Keratinocyte (primary cell): ENCODE data around the gene SPRYD3. TPM values are rescaled to one million over a fixed set of nuclear protein-coding genes. Genes with fewer than 3 reads are reported as not detected.

Source experiments
- DNase-seq: peaks from one replicate; pipeline ENCODE4 v3.0.0-alpha.2; 2011; ENCODE audit warnings: low read depth, missing footprints, low spot score
- FAIRE-seq: peaks from 2 replicates; lab custom pipeline; 2011; peaks lifted over from hg19 to GRCh38; lab: Jason Lieb, UNC
- H2AFZ ChIP-seq: 2 replicates; pipeline ENCODE4 v1.6.0; 2012; ENCODE audit warnings: low read length, control low read depth, inconsistent platforms; ENCODE audit not compliant: control insufficient read depth
- H3K27ac ChIP-seq: 2 replicates; pipeline ENCODE4 v1.5.1; 2011; ENCODE audit warnings: low read length; ENCODE audit not compliant: control insufficient read depth, insufficient read depth
- H3K27me3 ChIP-seq: 3 replicates; pipeline ENCODE4 v1.6.0; 2011; ENCODE audit warnings: low read length; ENCODE audit not compliant: control insufficient read depth, insufficient read depth; ENCODE audit errors: extremely low read depth
- H3K36me3 ChIP-seq, 2 experiments: 2 replicates in 1 of 2; 3 replicates in 1 of 2; pipeline ENCODE4 v1.5.1; 2011; ENCODE audit warnings: low read length in 2 of 2, mild to moderate bottlenecking in 1 of 2; ENCODE audit not compliant: control insufficient read depth in 2 of 2, insufficient read depth in 2 of 2; ENCODE audit errors: extremely low read depth in 1 of 2
- H3K4me1 ChIP-seq: 3 replicates; pipeline ENCODE4 v1.5.1; 2011; ENCODE audit warnings: low read length; ENCODE audit not compliant: control insufficient read depth, insufficient read depth; ENCODE audit errors: extremely low read depth
- H3K4me2 ChIP-seq: 3 replicates; pipeline ENCODE4 v1.6.0; 2011; ENCODE audit warnings: low read depth, low read length; ENCODE audit not compliant: control insufficient read depth, insufficient read depth; ENCODE audit errors: extremely low read depth
- H3K4me3 ChIP-seq, 3 experiments: fragments of 200-600 bp in 1 of 3; sonication (generic) in 1 of 3; 2 replicates in 2 of 3; 3 replicates in 1 of 3; pipeline ENCODE4 v1.5.1; 2011 to 2016; ENCODE audit warnings: low read length in 3 of 3, mild to moderate bottlenecking in 3 of 3, control low read depth in 2 of 3, inconsistent platforms in 1 of 3, low read depth in 1 of 3, mixed read lengths in 1 of 3, mixed run types in 1 of 3, moderate library complexity in 1 of 3; ENCODE audit not compliant: control insufficient read depth in 2 of 3, insufficient read depth in 2 of 3; ENCODE audit errors: extremely low read depth in 1 of 3
- H3K79me2 ChIP-seq: 2 replicates; pipeline ENCODE4 v1.6.0; 2012; ENCODE audit warnings: low read length; ENCODE audit not compliant: control insufficient read depth, insufficient read depth
- H3K9ac ChIP-seq: 3 replicates; pipeline ENCODE4 v1.6.0; 2011; ENCODE audit warnings: low read length; ENCODE audit not compliant: control insufficient read depth, insufficient read depth; ENCODE audit errors: extremely low read depth
- H3K9me1 ChIP-seq: 3 replicates; pipeline ENCODE4 v1.6.0; 2011; ENCODE audit warnings: low read length; ENCODE audit not compliant: control insufficient read depth, insufficient read depth; ENCODE audit errors: extremely low read depth
- H3K9me3 ChIP-seq: 2 replicates; pipeline ENCODE4 v1.5.1; 2012; ENCODE audit warnings: low read depth, low read length; ENCODE audit not compliant: control insufficient read depth
- H4K20me1 ChIP-seq: 3 replicates; pipeline ENCODE4 v1.6.0; 2011; ENCODE audit warnings: low read length; ENCODE audit not compliant: control insufficient read depth, insufficient read depth; ENCODE audit errors: extremely low read depth
- EZH2 ChIP-seq: IDR thresholded peaks from one replicate; pipeline ENCODE4 v1.6.1; 2012; ENCODE audit warnings: inconsistent platforms, mild to moderate bottlenecking, low read length, moderate library complexity
- dilution Hi-C: fragments of 300-500 bp; cut with MboI; formaldehyde crosslinking; loops from one replicate; pipeline ENCODE4 v1.7.0; 2020; ENCODE audit warnings: low sequenced_read_pairs; ENCODE audit not compliant: extremely low pct_ligation_motif_present
- polyA plus RNA-seq, 5 experiments: library from polyadenylated mRNA; depleted of rRNA in 3 of 5; stranded (reverse) in 3 of 5; stranded (forward) in 1 of 5; unstranded in 1 of 5; fragments of >200 nt; gene quantifications; 1 replicate in 1 of 5; 2 replicates in 3 of 5; 3 replicates in 1 of 5; pipeline versions ENCODE4 v1.2.1 to v1.2.3, GENCODE V29; 2011 to 2012; ENCODE audit warnings: missing spikeins in 2 of 5, low read depth in 1 of 5, low replicate concordance in 1 of 5
- TF ChIP-seq, protein P1 (sequence below), 3 experiments: IDR thresholded peaks in 1 of 3; conservative IDR thresholded peaks in 1 of 3; optimal IDR thresholded peaks in 1 of 3; 2 replicates in 2 of 3; 3 replicates in 1 of 3; pipeline versions ENCODE3 to v1.5.1; 2011; ENCODE audit warnings: low read length in 3 of 3, mild to moderate bottlenecking in 3 of 3, moderate library complexity in 2 of 3, control low read depth in 1 of 3, inconsistent platforms in 1 of 3; ENCODE audit not compliant: insufficient read depth in 2 of 3; ENCODE audit errors: extremely low read depth in 1 of 3

Gene SPRYD3
- polyA plus RNA-seq, 1 donor (not counting 4 experiments of a cell fraction or from before 2014, with no cell fraction given), result 27.5 TPM

DNA sequence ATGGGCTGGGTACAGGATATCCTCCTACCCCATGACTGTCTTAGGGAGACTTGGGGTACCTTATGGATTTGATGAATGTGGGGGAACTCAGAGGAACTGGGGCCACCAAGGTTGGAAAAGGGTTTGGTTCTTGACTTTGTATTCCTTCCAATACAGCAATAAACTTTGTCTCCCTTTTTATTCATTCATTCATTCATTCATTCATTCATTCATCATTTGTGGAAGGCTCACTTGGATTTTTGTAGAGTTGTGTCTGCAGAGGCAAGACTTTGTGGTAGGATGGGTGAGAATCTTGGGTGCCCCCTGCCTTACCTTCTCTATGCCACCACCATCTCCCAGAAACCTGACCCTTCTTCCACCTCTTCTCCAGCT is 45.1 kb upstream of the SPRYD3 start:
- Histone ChIP-seq H3K36me3 (no peaks in the 10 kb centered on the region), H3K4me3 (no peak overlapping the region), H3K4me2 (no peak overlapping the region), H3K27ac (no peak overlapping the region), H3K4me1 (peaks cover 6% of the 10 kb centered on the region), H3K9me1 (peaks cover 2% of the 10 kb centered on the region), H3K9ac (no peak overlapping the region), H2AFZ (no peak overlapping the region), H3K79me2 (no peaks in the 10 kb centered on the region), H3K27me3 (no peaks in the 10 kb centered on the region), H4K20me1 (no peaks in the 10 kb centered on the region), H3K9me3 (no peaks in the 10 kb centered on the region)
- dilution Hi-C loops, result no loop called here
- TF ChIP-seq, protein P1, sequence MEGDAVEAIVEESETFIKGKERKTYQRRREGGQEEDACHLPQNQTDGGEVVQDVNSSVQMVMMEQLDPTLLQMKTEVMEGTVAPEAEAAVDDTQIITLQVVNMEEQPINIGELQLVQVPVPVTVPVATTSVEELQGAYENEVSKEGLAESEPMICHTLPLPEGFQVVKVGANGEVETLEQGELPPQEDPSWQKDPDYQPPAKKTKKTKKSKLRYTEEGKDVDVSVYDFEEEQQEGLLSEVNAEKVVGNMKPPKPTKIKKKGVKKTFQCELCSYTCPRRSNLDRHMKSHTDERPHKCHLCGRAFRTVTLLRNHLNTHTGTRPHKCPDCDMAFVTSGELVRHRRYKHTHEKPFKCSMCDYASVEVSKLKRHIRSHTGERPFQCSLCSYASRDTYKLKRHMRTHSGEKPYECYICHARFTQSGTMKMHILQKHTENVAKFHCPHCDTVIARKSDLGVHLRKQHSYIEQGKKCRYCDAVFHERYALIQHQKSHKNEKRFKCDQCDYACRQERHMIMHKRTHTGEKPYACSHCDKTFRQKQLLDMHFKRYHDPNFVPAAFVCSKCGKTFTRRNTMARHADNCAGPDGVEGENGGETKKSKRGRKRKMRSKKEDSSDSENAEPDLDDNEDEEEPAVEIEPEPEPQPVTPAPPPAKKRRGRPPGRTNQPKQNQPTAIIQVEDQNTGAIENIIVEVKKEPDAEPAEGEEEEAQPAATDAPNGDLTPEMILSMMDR (optimal IDR thresholded peaks at IDR 0.05 in 1 of 3, IDR thresholded peaks at IDR 0.05 in 1 of 3, conservative IDR thresholded peaks at IDR 0.05 in 1 of 3; ENCODE audit: extremely low read depth in 1 of 3, insufficient read depth in 2 of 3, low read length in 3 of 3), result no peak
- TF ChIP-seq EZH2, result no peak
- no peak for DNase-seq
- no peak for FAIRE-seq

DNA sequence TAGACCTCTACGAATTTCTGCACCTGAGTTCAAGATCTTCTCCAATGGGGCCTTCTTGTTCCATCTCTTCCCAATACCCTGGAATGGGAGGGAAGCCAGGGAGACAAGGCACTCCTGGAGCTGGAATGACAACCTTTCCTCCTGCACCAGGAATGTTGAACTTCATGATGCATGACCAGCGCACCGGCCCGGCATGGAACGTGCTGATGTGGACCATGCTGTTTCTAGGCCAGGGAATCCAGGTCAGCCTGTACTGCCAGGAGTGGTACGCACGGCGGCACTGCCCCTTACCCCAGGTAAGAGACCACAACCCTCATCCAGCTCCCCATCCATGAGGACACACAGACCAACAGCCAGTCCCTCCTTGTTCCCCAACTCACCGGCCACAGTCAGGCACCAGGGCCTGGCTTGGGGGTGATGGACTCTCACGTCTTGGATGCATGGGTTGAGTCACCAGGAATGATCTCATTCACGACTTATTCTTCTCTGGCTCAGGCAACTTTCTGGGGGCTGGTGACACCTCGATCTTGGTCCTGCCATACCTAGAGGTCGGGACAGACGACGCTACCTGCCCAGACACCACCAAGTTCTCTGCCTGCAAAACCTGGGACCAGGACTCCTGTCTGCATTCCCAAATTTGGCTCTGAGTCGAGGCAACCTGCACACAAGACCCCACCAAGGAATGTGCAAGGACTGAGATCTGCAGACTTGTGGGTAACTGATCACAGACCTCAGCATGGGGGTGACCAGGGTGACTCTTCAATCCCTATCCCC is 44.6 kb upstream of the SPRYD3 start:
- Histone ChIP-seq H3K4me1 (peaks cover 6% of the 10 kb centered on the region), H2AFZ (no peak overlapping the region), H3K27me3 (no peaks in the 10 kb centered on the region), H4K20me1 (no peaks in the 10 kb centered on the region), H3K4me3 (no peak overlapping the region), H3K9ac (no peak overlapping the region), H3K9me1 (peaks cover 2% of the 10 kb centered on the region), H3K4me2 (no peak overlapping the region), H3K9me3 (no peaks in the 10 kb centered on the region), H3K79me2 (no peaks in the 10 kb centered on the region), H3K27ac (no peak overlapping the region), H3K36me3 (no peaks in the 10 kb centered on the region)
- DNase-seq (no peak), FAIRE-seq (no peak)
- dilution Hi-C loops, result no loop called here
- TF ChIP-seq EZH2, result no peak
- TF ChIP-seq, protein P1 (optimal IDR thresholded peaks at IDR 0.05 in 1 of 3, IDR thresholded peaks at IDR 0.05 in 1 of 3, conservative IDR thresholded peaks at IDR 0.05 in 1 of 3; ENCODE audit: extremely low read depth in 1 of 3, insufficient read depth in 2 of 3, low read length in 3 of 3), result no peak
